ENCODE measurements around the gene FAM20B. TPM values are rescaled to one million over a fixed set of nuclear protein-coding genes. Genes with fewer than 3 reads are reported as not detected.
A peak's percentile ranks its signal among the peaks of the same experiment; 100 is the strongest.

FAM20B gene
- total and polyA plus RNA-seq, 2 of the 13 experiments (the other 11 are each of a cell fraction or from before 2014, with no cell fraction given) = 13.8 to 26.9 TPM

DNA sequence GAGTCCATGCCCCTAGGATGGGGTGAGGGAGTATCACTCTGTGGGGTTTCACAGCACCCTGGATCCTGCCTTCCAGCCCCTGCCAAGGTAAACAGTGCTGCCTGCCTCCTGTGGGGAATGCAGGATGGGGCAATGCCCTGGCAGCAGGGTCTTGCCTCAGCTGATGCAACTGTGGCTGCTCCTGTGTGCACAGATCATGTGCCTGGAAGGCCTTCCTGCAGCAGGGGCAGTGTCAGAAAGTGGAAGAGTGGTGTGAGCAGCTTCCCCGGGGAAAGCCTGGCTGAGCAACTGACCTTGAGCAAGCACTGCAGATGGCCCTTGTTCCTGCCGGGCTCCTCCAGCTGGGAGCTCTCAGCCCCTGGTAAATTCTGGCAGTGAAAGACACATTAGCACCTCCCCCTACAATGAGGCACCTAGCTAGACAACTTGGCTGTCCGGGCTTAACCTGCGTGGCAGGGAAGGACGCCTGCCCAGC lies 66.0 kb downstream of the FAM20B start (continued):
- TF ChIP-seq ZNF749 (CRISPR knock-in tag; IDR thresholded peaks at IDR 0.05; ENCODE audit: borderline replicate concordance) (no peak), MYC (CRISPR knock-in tag; IDR thresholded peaks at IDR 0.05; ENCODE audit: borderline replicate concordance) (peak; percentile 68; the same call in 1 of the 2 replicates), SCMH1 (CRISPR knock-in tag; IDR thresholded peaks at IDR 0.05; ENCODE audit: borderline replicate concordance) (no peak), CENPBD1 (CRISPR knock-in tag; IDR thresholded peaks at IDR 0.05; ENCODE audit: borderline replicate concordance, low read depth) (no peak), ZNF788 (CRISPR knock-in tag; IDR thresholded peaks at IDR 0.05; ENCODE audit: borderline replicate concordance) (peak; percentile 25; the same call in 1 of the 2 replicates), ZBTB20 (CRISPR knock-in tag; IDR thresholded peaks at IDR 0.05; ENCODE audit: borderline replicate concordance, low read depth) (no peak), MXD4 (CRISPR knock-in tag; IDR thresholded peaks at IDR 0.05) (no peak), SAFB2 (CRISPR knock-in tag; IDR thresholded peaks at IDR 0.05; ENCODE audit: borderline replicate concordance, low read depth) (no peak), TP53 (CRISPR knock-in tag; conservative IDR thresholded peaks at IDR 0.05) (no peak), ATF6 (CRISPR knock-in tag; conservative IDR thresholded peaks at IDR 0.05) (no peak), TGIF2 (CRISPR knock-in tag; IDR thresholded peaks at IDR 0.05) (0 out of 2 replicates have a peak, but pooled peaks have one; percentile 16), ZSCAN20 (CRISPR knock-in tag; IDR thresholded peaks at IDR 0.05; ENCODE audit: borderline replicate concordance) (no peak), HNRNPL (IDR thresholded peaks at IDR 0.05; ENCODE audit: low read depth, low read length) (peak; percentile 91), PAX8 (CRISPR knock-in tag; IDR thresholded peaks at IDR 0.05; ENCODE audit: borderline replicate concordance) (no peak), KDM6A (CRISPR knock-in tag; IDR thresholded peaks at IDR 0.05; ENCODE audit: low read depth) (no peak)
- TF ChIP-seq, protein P1, sequence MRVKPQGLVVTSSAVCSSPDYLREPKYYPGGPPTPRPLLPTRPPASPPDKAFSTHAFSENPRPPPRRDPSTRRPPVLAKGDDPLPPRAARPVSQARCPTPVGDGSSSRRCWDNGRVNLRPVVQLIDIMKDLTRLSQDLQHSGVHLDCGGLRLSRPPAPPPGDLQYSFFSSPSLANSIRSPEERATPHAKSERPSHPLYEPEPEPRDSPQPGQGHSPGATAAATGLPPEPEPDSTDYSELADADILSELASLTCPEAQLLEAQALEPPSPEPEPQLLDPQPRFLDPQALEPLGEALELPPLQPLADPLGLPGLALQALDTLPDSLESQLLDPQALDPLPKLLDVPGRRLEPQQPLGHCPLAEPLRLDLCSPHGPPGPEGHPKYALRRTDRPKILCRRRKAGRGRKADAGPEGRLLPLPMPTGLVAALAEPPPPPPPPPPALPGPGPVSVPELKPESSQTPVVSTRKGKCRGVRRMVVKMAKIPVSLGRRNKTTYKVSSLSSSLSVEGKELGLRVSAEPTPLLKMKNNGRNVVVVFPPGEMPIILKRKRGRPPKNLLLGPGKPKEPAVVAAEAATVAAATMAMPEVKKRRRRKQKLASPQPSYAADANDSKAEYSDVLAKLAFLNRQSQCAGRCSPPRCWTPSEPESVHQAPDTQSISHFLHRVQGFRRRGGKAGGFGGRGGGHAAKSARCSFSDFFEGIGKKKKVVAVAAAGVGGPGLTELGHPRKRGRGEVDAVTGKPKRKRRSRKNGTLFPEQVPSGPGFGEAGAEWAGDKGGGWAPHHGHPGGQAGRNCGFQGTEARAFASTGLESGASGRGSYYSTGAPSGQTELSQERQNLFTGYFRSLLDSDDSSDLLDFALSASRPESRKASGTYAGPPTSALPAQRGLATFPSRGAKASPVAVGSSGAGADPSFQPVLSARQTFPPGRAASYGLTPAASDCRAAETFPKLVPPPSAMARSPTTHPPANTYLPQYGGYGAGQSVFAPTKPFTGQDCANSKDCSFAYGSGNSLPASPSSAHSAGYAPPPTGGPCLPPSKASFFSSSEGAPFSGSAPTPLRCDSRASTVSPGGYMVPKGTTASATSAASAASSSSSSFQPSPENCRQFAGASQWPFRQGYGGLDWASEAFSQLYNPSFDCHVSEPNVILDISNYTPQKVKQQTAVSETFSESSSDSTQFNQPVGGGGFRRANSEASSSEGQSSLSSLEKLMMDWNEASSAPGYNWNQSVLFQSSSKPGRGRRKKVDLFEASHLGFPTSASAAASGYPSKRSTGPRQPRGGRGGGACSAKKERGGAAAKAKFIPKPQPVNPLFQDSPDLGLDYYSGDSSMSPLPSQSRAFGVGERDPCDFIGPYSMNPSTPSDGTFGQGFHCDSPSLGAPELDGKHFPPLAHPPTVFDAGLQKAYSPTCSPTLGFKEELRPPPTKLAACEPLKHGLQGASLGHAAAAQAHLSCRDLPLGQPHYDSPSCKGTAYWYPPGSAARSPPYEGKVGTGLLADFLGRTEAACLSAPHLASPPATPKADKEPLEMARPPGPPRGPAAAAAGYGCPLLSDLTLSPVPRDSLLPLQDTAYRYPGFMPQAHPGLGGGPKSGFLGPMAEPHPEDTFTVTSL (CRISPR knock-in tag; IDR thresholded peaks at IDR 0.05; ENCODE audit: borderline replicate concordance) = no peak
- TF ChIP-seq, protein P2, sequence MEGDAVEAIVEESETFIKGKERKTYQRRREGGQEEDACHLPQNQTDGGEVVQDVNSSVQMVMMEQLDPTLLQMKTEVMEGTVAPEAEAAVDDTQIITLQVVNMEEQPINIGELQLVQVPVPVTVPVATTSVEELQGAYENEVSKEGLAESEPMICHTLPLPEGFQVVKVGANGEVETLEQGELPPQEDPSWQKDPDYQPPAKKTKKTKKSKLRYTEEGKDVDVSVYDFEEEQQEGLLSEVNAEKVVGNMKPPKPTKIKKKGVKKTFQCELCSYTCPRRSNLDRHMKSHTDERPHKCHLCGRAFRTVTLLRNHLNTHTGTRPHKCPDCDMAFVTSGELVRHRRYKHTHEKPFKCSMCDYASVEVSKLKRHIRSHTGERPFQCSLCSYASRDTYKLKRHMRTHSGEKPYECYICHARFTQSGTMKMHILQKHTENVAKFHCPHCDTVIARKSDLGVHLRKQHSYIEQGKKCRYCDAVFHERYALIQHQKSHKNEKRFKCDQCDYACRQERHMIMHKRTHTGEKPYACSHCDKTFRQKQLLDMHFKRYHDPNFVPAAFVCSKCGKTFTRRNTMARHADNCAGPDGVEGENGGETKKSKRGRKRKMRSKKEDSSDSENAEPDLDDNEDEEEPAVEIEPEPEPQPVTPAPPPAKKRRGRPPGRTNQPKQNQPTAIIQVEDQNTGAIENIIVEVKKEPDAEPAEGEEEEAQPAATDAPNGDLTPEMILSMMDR (CRISPR knock-in tag; IDR thresholded peaks at IDR 0.05) = peak; percentile 31
- TF ChIP-seq, protein P3, sequence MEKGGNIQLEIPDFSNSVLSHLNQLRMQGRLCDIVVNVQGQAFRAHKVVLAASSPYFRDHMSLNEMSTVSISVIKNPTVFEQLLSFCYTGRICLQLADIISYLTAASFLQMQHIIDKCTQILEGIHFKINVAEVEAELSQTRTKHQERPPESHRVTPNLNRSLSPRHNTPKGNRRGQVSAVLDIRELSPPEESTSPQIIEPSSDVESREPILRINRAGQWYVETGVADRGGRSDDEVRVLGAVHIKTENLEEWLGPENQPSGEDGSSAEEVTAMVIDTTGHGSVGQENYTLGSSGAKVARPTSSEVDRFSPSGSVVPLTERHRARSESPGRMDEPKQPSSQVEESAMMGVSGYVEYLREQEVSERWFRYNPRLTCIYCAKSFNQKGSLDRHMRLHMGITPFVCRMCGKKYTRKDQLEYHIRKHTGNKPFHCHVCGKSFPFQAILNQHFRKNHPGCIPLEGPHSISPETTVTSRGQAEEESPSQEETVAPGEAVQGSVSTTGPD (CRISPR knock-in tag; IDR thresholded peaks at IDR 0.05) = no peak
